GM12878 (cell line): ENCODE measurements around the gene SLC39A2. TPM values are rescaled to one million over a fixed set of nuclear protein-coding genes. Genes with fewer than 3 reads are reported as not detected.

Experiments used
- ATAC-seq: fragments of 200-7000 bp; cut with Tn5 transposase; 3 replicates; pipeline ENCODE4 v1.9.1; 2020; ENCODE audit warnings: mild to moderate bottlenecking, moderate library complexity
- BruUV-seq: library from RNA; stranded (reverse); fragments of 400-500 nt; replicated peaks from 2 replicates; lab custom pipeline; 2021; lab: Mats Ljungman, UMichigan
- CTCF ChIA-PET: fragments of 300-600 bp; sonication (Branson Sonifier 250); formaldehyde crosslinking; extraction: SDS; loops from one replicate; lab custom pipeline; 2021; ENCODE audit warnings: inconsistent platforms; lab: Yijun Ruan, JAX
- POLR2A ChIA-PET: fragments of 350-600 bp; formaldehyde crosslinking; extraction: SDS; loops from one replicate; lab custom pipeline; 2021; ENCODE audit warnings: inconsistent platforms; lab: Charles Lee
- RAD21 ChIA-PET: fragments of 300-600 bp; sonication (Branson Sonifier 250); formaldehyde crosslinking; loops from one replicate; lab custom pipeline; 2023; ENCODE audit warnings: antibody characterized with exemption; ENCODE audit not compliant: unreplicated experiment; lab: Charles Lee
- SMC1A ChIA-PET: fragments of 300-600 bp; sonication (Branson Sonifier 250); formaldehyde crosslinking; loops from one replicate; lab custom pipeline; 2023; ENCODE audit not compliant: unreplicated experiment, uncharacterized antibody; lab: Charles Lee
- DNase-seq: peaks from one replicate; pipeline ENCODE4 v3.0.0-alpha.2; 2011; ENCODE audit warnings: low read depth, low spot score
- FAIRE-seq: peaks from 3 replicates; lab custom pipeline; 2011; peaks lifted over from hg19 to GRCh38; lab: Jason Lieb, UNC
- H2AFZ ChIP-seq: 2 replicates; pipeline ENCODE4 v1.6.0; 2011; ENCODE audit warnings: low read depth, low read length, control low read depth; ENCODE audit not compliant: control insufficient read depth
- H3K27ac ChIP-seq: 2 replicates; pipeline ENCODE4 v1.5.1; 2011; ENCODE audit warnings: control low read depth; ENCODE audit not compliant: control insufficient read depth, insufficient read depth
- H3K27me3 ChIP-seq, 2 experiments: replicated peaks in 1 of 2; 2 replicates each; pipeline versions ENCODE4 v1.6.0 to v1.6.1; 2011; ENCODE audit warnings: low read length in 1 of 2; ENCODE audit not compliant: control insufficient read depth in 2 of 2, insufficient read depth in 2 of 2
- H3K36me3 ChIP-seq, 2 experiments: 2 replicates each; pipeline ENCODE4 v1.5.1; 2011; ENCODE audit warnings: low read length in 1 of 2; ENCODE audit not compliant: control insufficient read depth in 2 of 2, insufficient read depth in 2 of 2
- H3K4me1 ChIP-seq: 2 replicates; pipeline ENCODE4 v1.6.1; 2011; ENCODE audit warnings: mild to moderate bottlenecking, low read length, moderate library complexity, mixed read lengths; ENCODE audit not compliant: control insufficient read depth, insufficient read depth
- H3K4me2 ChIP-seq: 2 replicates; pipeline ENCODE4 v1.6.0; 2011; ENCODE audit warnings: control low read depth; ENCODE audit not compliant: control insufficient read depth, insufficient read depth
- H3K4me3 ChIP-seq: fragments of 200-600 bp; sonication (generic); 2 replicates; pipeline ENCODE4 v1.5.1; 2016
- H3K79me2 ChIP-seq: 2 replicates; pipeline ENCODE4 v1.6.0; 2011; ENCODE audit warnings: low read length; ENCODE audit not compliant: control insufficient read depth, insufficient read depth
- H3K9ac ChIP-seq: 2 replicates; pipeline ENCODE4 v1.8.0; 2011; ENCODE audit warnings: low read length, control low read depth, mixed read lengths; ENCODE audit not compliant: control insufficient read depth, insufficient read depth
- H3K9me3 ChIP-seq: replicated peaks from 3 replicates; pipeline ENCODE4 v1.5.1; 2011; ENCODE audit warnings: mild to moderate bottlenecking, low read length; ENCODE audit not compliant: control insufficient read depth, insufficient read depth
- H4K20me1 ChIP-seq: 2 replicates; pipeline ENCODE4 v1.6.0; 2011; ENCODE audit not compliant: control insufficient read depth, insufficient read depth
- BACH1 ChIP-seq: fragments of 450-650 bp; IDR thresholded peaks from 2 replicates; pipeline ENCODE4 v1.6.1; 2017; ENCODE audit warnings: mild to moderate bottlenecking, borderline replicate concordance
- CBFB ChIP-seq: IDR thresholded peaks from 2 replicates; pipeline ENCODE4 v1.6.1; 2016; ENCODE audit warnings: antibody characterized with exemption, low read depth
- CBX3 ChIP-seq: fragments of 200-600 bp; sonication (generic); IDR thresholded peaks from 2 replicates; pipeline ENCODE4 v1.6.1; 2016; ENCODE audit warnings: low read depth, borderline replicate concordance
- CREB1 ChIP-seq: IDR thresholded peaks from 2 replicates; pipeline ENCODE4 v1.6.1; 2012; ENCODE audit warnings: low read depth, mild to moderate bottlenecking, inconsistent platforms
- FOS ChIP-seq: IDR thresholded peaks from 3 replicates; pipeline ENCODE4 v1.6.1; 2011; ENCODE audit warnings: borderline replicate concordance; ENCODE audit not compliant: insufficient read length; ENCODE audit errors: extremely low read depth
- FOXM1 ChIP-seq: IDR thresholded peaks from 2 replicates; pipeline ENCODE4 v1.6.1; 2012; ENCODE audit warnings: low read depth, mild to moderate bottlenecking, inconsistent platforms, low read length, moderate library complexity
- HSF1 ChIP-seq: fragments of 150-350 bp; IDR thresholded peaks from 2 replicates; pipeline ENCODE4 v1.6.1; 2014; ENCODE audit warnings: mild to moderate bottlenecking, low read depth, low read length
- SMAD1 ChIP-seq: fragments of 450-650 bp; IDR thresholded peaks from 2 replicates; pipeline ENCODE4 v1.6.1; 2018; ENCODE audit warnings: mild to moderate bottlenecking, low read depth; ENCODE audit not compliant: partially characterized antibody
- SMARCA5 ChIP-seq: fragments of 450-650 bp; IDR thresholded peaks from 2 replicates; pipeline ENCODE4 v1.6.1; 2017; ENCODE audit warnings: mild to moderate bottlenecking
- SP1 ChIP-seq: IDR thresholded peaks from one replicate; pipeline ENCODE4 v1.6.1; 2011; ENCODE audit warnings: low read depth, low read length
- SPI1 ChIP-seq: IDR thresholded peaks from 2 replicates; pipeline ENCODE4 v1.6.1; 2011; ENCODE audit warnings: low read depth, mild to moderate bottlenecking, low read length, moderate library complexity, borderline replicate concordance; ENCODE audit not compliant: insufficient read depth
- YBX1 ChIP-seq: fragments of 450-650 bp; IDR thresholded peaks from 2 replicates; pipeline ENCODE4 v1.6.1; 2016; ENCODE audit warnings: antibody characterized with exemption
- ZBED1 ChIP-seq: IDR thresholded peaks from 2 replicates; pipeline ENCODE4 v1.6.1; 2016; ENCODE audit warnings: borderline replicate concordance
- WGBS: methylation state at CpG from one replicate; pipeline ENCODE4 v1.1.6; 2016; ENCODE audit warnings: low lambda C conversion rate; ENCODE audit not compliant: insufficient replicate concordance, insufficient coverage; ENCODE audit errors: missing lambda C conversion rate; 5-methylcytosine and 5-hydroxymethylcytosine counted together
- in situ Hi-C: fragments of 300-500 bp; cut with MboI; formaldehyde crosslinking; loops from 9 replicates; pipeline ENCODE4 v1.14.3; 2018; ENCODE audit warnings: mixed read lengths
- intact Hi-C: fragments of 100-400 bp; cut with micrococcal nuclease; formaldehyde crosslinking; loops from one replicate; pipeline ENCODE4 v1.14.2; 2022; ENCODE audit not compliant: unreplicated experiment
- polyA plus RNA-seq, 11 experiments: library from polyadenylated mRNA; depleted of rRNA in 4 of 11; unstranded in 6 of 11; stranded (reverse) in 5 of 11; fragments of >200 nt; fragmentation: Nextera tagmentation in 4 of 11; fragmentation: Illumina TruSeq in 1 of 11; extraction: Ambion mirVana in 4 of 11; extraction: Trizol in 1 of 11; gene quantifications; 1 replicate in 1 of 11; 2 replicates in 10 of 11; pipeline versions ENCODE4 v1.2.1 to v1.2.3, GENCODE V29; 2011 to 2016; ENCODE audit warnings: inconsistent platforms in 2 of 11, missing spikeins in 2 of 11, low read depth in 1 of 11
- total RNA-seq, 4 experiments: library from RNA; depleted of rRNA in 3 of 4; stranded (reverse); fragments of >200 nt in 3 of 4; fragmentation: Illumina TruSeq in 1 of 4; extraction: Trizol in 1 of 4; gene quantifications; 2 replicates each; pipeline versions ENCODE4 v1.2.1 to v1.2.3, GENCODE V29; 2013 to 2021
- TF ChIP-seq, protein P1 (sequence below): fragments of 450-650 bp; conservative IDR thresholded peaks from 2 replicates; pipeline ENCODE4 v1.6.1; 2017; ENCODE audit warnings: mild to moderate bottlenecking, moderate library complexity
- TF ChIP-seq, protein P2 (sequence below): IDR thresholded peaks from 2 replicates; pipeline ENCODE4 v1.6.1; 2012; ENCODE audit warnings: low read length, inconsistent platforms

The SLC39A2 gene
- total and polyA plus RNA-seq, 10 of the 15 experiments (the other 5 are each of a cell fraction or from before 2014, with no cell fraction given): 0.06 to 0.14 (median 0.11) TPM; not detected in 6

GRCh38 chr14:20998139-20998538 is 954 bp upstream of the SLC39A2 start:
- ChIA-PET SMC1A (interaction anchor here (1.5 kb wide), 1 partner anchor 106 kb away, joined by 5 read pairs; no protein-coding TSS in a partner anchor), POLR2A (no interaction called here), RAD21 (no interaction called here), CTCF (interaction anchor here (0.7 to 2.2 kb wide), 6 partner anchors 8 to 107 kb away, joined by 3 to 17 read pairs (median 3); no protein-coding TSS in a partner anchor)
- no peaks in the 10 kb centered on the region for H3K79me2 ChIP-seq
- no TSS peak for BruUV-seq
- H3K4me1 ChIP-seq: no peaks in the 10 kb centered on the region
- no peak for TF ChIP-seq SP1
- TF ChIP-seq FOS: no peak
- TF ChIP-seq CBX3: no peak
- no peak for TF ChIP-seq FOXM1
- TF ChIP-seq BACH1: no peak
- TF ChIP-seq ZBED1: no peak
- no peak for TF ChIP-seq SMARCA5
- TF ChIP-seq, protein P1, sequence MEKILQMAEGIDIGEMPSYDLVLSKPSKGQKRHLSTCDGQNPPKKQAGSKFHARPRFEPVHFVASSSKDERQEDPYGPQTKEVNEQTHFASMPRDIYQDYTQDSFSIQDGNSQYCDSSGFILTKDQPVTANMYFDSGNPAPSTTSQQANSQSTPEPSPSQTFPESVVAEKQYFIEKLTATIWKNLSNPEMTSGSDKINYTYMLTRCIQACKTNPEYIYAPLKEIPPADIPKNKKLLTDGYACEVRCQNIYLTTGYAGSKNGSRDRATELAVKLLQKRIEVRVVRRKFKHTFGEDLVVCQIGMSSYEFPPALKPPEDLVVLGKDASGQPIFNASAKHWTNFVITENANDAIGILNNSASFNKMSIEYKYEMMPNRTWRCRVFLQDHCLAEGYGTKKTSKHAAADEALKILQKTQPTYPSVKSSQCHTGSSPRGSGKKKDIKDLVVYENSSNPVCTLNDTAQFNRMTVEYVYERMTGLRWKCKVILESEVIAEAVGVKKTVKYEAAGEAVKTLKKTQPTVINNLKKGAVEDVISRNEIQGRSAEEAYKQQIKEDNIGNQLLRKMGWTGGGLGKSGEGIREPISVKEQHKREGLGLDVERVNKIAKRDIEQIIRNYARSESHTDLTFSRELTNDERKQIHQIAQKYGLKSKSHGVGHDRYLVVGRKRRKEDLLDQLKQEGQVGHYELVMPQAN: no peak
- TF ChIP-seq SMAD1: no peak
- TF ChIP-seq YBX1: no peak
- TF ChIP-seq, protein P2, sequence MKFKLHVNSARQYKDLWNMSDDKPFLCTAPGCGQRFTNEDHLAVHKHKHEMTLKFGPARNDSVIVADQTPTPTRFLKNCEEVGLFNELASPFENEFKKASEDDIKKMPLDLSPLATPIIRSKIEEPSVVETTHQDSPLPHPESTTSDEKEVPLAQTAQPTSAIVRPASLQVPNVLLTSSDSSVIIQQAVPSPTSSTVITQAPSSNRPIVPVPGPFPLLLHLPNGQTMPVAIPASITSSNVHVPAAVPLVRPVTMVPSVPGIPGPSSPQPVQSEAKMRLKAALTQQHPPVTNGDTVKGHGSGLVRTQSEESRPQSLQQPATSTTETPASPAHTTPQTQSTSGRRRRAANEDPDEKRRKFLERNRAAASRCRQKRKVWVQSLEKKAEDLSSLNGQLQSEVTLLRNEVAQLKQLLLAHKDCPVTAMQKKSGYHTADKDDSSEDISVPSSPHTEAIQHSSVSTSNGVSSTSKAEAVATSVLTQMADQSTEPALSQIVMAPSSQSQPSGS: no peak
- no peak for TF ChIP-seq CBFB
- no peak for TF ChIP-seq SPI1
- no peak for TF ChIP-seq CREB1
- no peak for TF ChIP-seq HSF1
- H3K27me3 ChIP-seq: no peaks in the 10 kb centered on the region
- in situ Hi-C loops (no loop called here), intact Hi-C loops (no loop called here)
- no peak overlapping the region for H3K4me2 ChIP-seq
- H3K27ac ChIP-seq: no peak overlapping the region
- H3K9ac ChIP-seq: no peak overlapping the region
- H4K20me1 ChIP-seq: no peaks in the 10 kb centered on the region
- no peak overlapping the region for H3K4me3 ChIP-seq
- DNase-seq: no peak
- no peaks in the 10 kb centered on the region for H3K9me3 ChIP-seq
- ATAC-seq: no peak
- peaks cover 5 to 12% of the 10 kb centered on the region in 2 experiments for H3K36me3 ChIP-seq
- WGBS: 93% methylated on average over 3 of the region's 3 CpGs
- no peak for FAIRE-seq
- H2AFZ ChIP-seq: no peak overlapping the region
